ENCODE data around the gene MTMR8.

The MTMR8 gene

DNA sequence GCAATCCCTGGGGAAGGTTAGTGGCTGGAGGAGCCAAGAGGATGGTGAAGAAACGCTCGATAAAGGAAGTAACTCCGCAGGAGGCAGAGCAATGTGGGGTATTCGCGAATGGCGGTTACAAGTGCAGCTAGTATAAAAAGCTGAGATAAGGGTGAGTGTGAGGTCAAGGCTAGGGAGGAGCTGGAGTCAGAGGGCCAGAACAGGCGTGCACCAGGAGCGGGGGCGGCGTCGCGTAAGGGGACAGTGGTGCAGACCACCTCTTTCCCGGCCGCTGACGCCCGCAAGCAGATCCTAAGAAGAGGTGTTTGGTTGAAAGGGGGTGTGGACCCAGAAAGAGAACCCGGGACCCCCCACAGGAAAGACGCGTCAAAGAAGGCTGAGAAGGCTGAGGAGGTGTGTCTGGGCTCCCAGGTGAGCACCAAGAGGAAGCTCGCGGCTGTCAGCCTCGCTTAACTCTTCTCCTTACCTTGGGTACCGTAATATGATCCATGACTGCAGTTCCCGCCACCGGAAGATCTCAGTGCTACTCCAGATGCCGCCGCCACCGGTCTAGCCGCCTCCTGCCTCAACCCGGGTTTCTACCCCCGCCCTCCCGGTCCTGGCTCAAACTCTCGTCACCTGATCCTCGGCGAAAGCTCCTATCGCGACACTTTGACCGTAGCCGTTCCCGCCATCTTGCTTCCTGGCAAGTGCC is at the start of gene MTMR8:
Gene MTMR8, minus strand, starts transcription at position 579 of the 694 bp plus-strand sequence. Its CDS starts 89 bp downstream, at position 490.
- H3K9me3 ChIP-seq (ENCODE audit: insufficient read depth, low read length, severe bottlenecking), result no peaks in the 10 kb centered on the region
- peak within 1 kb of the TSS; percentile 90 for H3K4me2 ChIP-seq (ENCODE audit: insufficient read depth, low read length)
- H3K27ac ChIP-seq (ENCODE audit: low read length), result peak within 1 kb of the TSS; percentile 90
- H3K4me1 ChIP-seq (ENCODE audit: insufficient read depth, low read length), result peaks cover 35% of the 10 kb centered on the region
- no peaks in the 10 kb centered on the region for H4K20me1 ChIP-seq (ENCODE audit: insufficient read depth, low read length)
- DNase-seq, result peak; percentile 85
- peak within 1 kb of the TSS; percentile 70 to 90 for H3K4me3 ChIP-seq (ENCODE audit: low read depth in 1 of 2, low read length in 2 of 2)
- H2AFZ ChIP-seq (ENCODE audit: low read depth, low read length), result peak within 1 kb of the TSS; percentile 77
- H3K9ac ChIP-seq (ENCODE audit: low read depth, low read length), result peak within 1 kb of the TSS; percentile 75
- H3K27me3 ChIP-seq (ENCODE audit: insufficient read depth, low read length, poor library complexity), result no peaks in the 10 kb centered on the region
- H3K36me3 ChIP-seq (ENCODE audit: insufficient read depth, low read length), result no peaks in the 10 kb centered on the region
- TF ChIP-seq, protein P1, sequence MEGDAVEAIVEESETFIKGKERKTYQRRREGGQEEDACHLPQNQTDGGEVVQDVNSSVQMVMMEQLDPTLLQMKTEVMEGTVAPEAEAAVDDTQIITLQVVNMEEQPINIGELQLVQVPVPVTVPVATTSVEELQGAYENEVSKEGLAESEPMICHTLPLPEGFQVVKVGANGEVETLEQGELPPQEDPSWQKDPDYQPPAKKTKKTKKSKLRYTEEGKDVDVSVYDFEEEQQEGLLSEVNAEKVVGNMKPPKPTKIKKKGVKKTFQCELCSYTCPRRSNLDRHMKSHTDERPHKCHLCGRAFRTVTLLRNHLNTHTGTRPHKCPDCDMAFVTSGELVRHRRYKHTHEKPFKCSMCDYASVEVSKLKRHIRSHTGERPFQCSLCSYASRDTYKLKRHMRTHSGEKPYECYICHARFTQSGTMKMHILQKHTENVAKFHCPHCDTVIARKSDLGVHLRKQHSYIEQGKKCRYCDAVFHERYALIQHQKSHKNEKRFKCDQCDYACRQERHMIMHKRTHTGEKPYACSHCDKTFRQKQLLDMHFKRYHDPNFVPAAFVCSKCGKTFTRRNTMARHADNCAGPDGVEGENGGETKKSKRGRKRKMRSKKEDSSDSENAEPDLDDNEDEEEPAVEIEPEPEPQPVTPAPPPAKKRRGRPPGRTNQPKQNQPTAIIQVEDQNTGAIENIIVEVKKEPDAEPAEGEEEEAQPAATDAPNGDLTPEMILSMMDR (IDR thresholded peaks at IDR 0.05; ENCODE audit: borderline replicate concordance, extremely low read depth, low read length, poor library complexity, severe bottlenecking), result no peak
- no peak for TF ChIP-seq EZH2 (IDR thresholded peaks at IDR 0.05; ENCODE audit: borderline replicate concordance, low read depth, low read length, severe bottlenecking)
- peaks cover 47% of the 10 kb centered on the region for H3K79me2 ChIP-seq (ENCODE audit: insufficient read depth, low read length)
- ATAC-seq (ENCODE audit: insufficient read depth, low read depth), result peak; percentile 94

DNA sequence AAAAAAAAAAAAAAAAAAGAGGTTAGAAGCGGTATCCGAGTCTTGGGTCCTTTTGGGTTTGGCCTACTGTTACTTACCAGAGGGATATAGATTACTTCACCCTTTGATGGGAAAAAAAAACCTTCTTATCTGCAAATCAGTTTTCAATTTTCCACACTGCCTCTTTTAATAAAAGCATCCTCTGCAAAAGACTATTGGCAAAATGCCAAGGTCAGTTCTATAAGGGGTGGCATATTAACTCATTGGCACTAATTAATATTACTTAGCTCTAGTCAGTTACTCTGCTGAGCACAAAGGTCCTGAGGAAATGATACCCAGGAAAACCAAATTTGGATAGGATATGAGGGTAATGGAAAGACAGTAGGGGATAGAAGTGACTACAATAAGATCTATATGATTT is 44.3 kb upstream of the MTMR8 start:
- no peaks in the 10 kb centered on the region for H3K27me3 ChIP-seq (ENCODE audit: insufficient read depth, low read length, poor library complexity)
- H3K36me3 ChIP-seq (ENCODE audit: insufficient read depth, low read length), result no peaks in the 10 kb centered on the region
- H3K4me1 ChIP-seq (ENCODE audit: insufficient read depth, low read length), result no peaks in the 10 kb centered on the region
- DNase-seq (no peak), ATAC-seq (ENCODE audit: insufficient read depth, low read depth) (no peak)
- H3K9me3 ChIP-seq (ENCODE audit: insufficient read depth, low read length, severe bottlenecking), result no peaks in the 10 kb centered on the region
- H3K27ac ChIP-seq (ENCODE audit: low read length), result no peak overlapping the region
- no peak overlapping the region for H2AFZ ChIP-seq (ENCODE audit: low read depth, low read length)
- H3K9ac ChIP-seq (ENCODE audit: low read depth, low read length), result no peak overlapping the region
- H3K4me3 ChIP-seq (ENCODE audit: low read depth in 1 of 2, low read length in 2 of 2), result no peak overlapping the region
- H3K4me2 ChIP-seq (ENCODE audit: insufficient read depth, low read length), result no peak overlapping the region
- no peaks in the 10 kb centered on the region for H3K79me2 ChIP-seq (ENCODE audit: insufficient read depth, low read length)
- TF ChIP-seq, protein P1 (IDR thresholded peaks at IDR 0.05; ENCODE audit: borderline replicate concordance, extremely low read depth, low read length, poor library complexity, severe bottlenecking), result no peak
- TF ChIP-seq EZH2 (IDR thresholded peaks at IDR 0.05; ENCODE audit: borderline replicate concordance, low read depth, low read length, severe bottlenecking), result no peak
- no peaks in the 10 kb centered on the region for H4K20me1 ChIP-seq (ENCODE audit: insufficient read depth, low read length)

- Histone ChIP-seq H3K4me3 (ENCODE audit: low read depth in 1 of 2, low read length in 2 of 2) (no peak overlapping the region), H3K4me1 (ENCODE audit: insufficient read depth, low read length) (no peaks in the 10 kb centered on the region), H3K4me2 (ENCODE audit: insufficient read depth, low read length) (no peak overlapping the region), H4K20me1 (ENCODE audit: insufficient read depth, low read length) (no peaks in the 10 kb centered on the region), H3K9me3 (ENCODE audit: insufficient read depth, low read length, severe bottlenecking) (peaks cover 3% of the 10 kb centered on the region), H3K27ac (ENCODE audit: low read length) (no peak overlapping the region), H3K36me3 (ENCODE audit: insufficient read depth, low read length) (no peaks in the 10 kb centered on the region), H3K9ac (ENCODE audit: low read depth, low read length) (no peak overlapping the region), H3K27me3 (ENCODE audit: insufficient read depth, low read length, poor library complexity) (no peaks in the 10 kb centered on the region), H2AFZ (ENCODE audit: low read depth, low read length) (no peak overlapping the region), H3K79me2 (ENCODE audit: insufficient read depth, low read length) (no peaks in the 10 kb centered on the region)
- TF ChIP-seq, protein P1 (IDR thresholded peaks at IDR 0.05; ENCODE audit: borderline replicate concordance, extremely low read depth, low read length, poor library complexity, severe bottlenecking), result no peak
- TF ChIP-seq EZH2 (IDR thresholded peaks at IDR 0.05; ENCODE audit: borderline replicate concordance, low read depth, low read length, severe bottlenecking), result no peak
- DNase-seq (no peak), ATAC-seq (ENCODE audit: insufficient read depth, low read depth) (no peak)
Observed at GRCh38 chrX:64437665-64438064, 42.4 kb upstream of the MTMR8 start.
